Measurements from ENCODE around the gene REL. TPM values are rescaled to one million over a fixed set of nuclear protein-coding genes. Genes with fewer than 3 reads are reported as not detected.

REL gene
- total and polyA plus RNA-seq, 8 donors: 0.60 to 74.1 (median 4.4) TPM

- WGBS, 5 donors: 88 to 97% (median 91%) methylated on average over 3 of the region's 3 CpGs
- no peak for DNase-seq
- Histone ChIP-seq H3K27me3 (no peaks in the 10 kb centered on the region), H3K4me3 (no peak overlapping the region), H3K9me3 (no peaks in the 10 kb centered on the region), H3K4me1 (peaks cover 0 to 16% (median 0%) of the 10 kb centered on the region in 4 donors), H3K27ac (no peak overlapping the region), H3K36me3 (peaks cover 0 to 23% (median 18%) of the 10 kb centered on the region in 4 donors)
- intact Hi-C loops (cut with DNase I; ENCODE audit: low total_unique reads): no loop called here
- TF ChIP-seq POLR2A (IDR thresholded peaks at IDR 0.05) (no peak), POLR2AphosphoS5 (IDR thresholded peaks at IDR 0.05) (no peak), CTCF (IDR thresholded peaks at IDR 0.05) (no peak), EP300 (IDR thresholded peaks at IDR 0.05) (no peak)
Measured at GRCh38 chr2:60932954-60933353, 51.6 kb downstream of the REL start.

GRCh38 chr2:60934165-60934722 is 52.9 kb downstream of the REL start:
- WGBS, 5 donors: 63 to 80% (median 74%) methylated on average over 2 of the region's 2 CpGs
- no peaks in the 10 kb centered on the region for H3K27me3 ChIP-seq
- peaks cover 0 to 29% (median 17%) of the 10 kb centered on the region in 4 donors for H3K36me3 ChIP-seq
- TF ChIP-seq CTCF (IDR thresholded peaks at IDR 0.05) (no peak), POLR2A (IDR thresholded peaks at IDR 0.05) (no peak), EP300 (IDR thresholded peaks at IDR 0.05) (no peak), POLR2AphosphoS5 (IDR thresholded peaks at IDR 0.05) (no peak)
- H3K9me3 ChIP-seq: no peaks in the 10 kb centered on the region
- peaks cover 0 to 16% (median 0%) of the 10 kb centered on the region in 4 donors for H3K4me1 ChIP-seq
- H3K4me3 ChIP-seq: no peak overlapping the region
- no peak for DNase-seq
- intact Hi-C loops (cut with DNase I; ENCODE audit: low total_unique reads): no loop called here
- peak overlapping the region in 3 of 5 donors; percentile 13 to 75 (median 46) for H3K27ac ChIP-seq

GRCh38 chr2:60936757-60937156 is 55.4 kb downstream of the REL start:
- no peaks in the 10 kb centered on the region for H3K9me3 ChIP-seq
- DNase-seq: no peak
- 88 to 95% (median 91%) methylated on average over 5 of the region's 5 CpGs for WGBS, 5 donors
- intact Hi-C loops (cut with DNase I; ENCODE audit: low total_unique reads): no loop called here
- H3K4me1 ChIP-seq: peaks cover 0 to 16% (median 0%) of the 10 kb centered on the region in 4 donors
- no peaks in the 10 kb centered on the region for H3K27me3 ChIP-seq
- peaks cover 0 to 27% (median 16%) of the 10 kb centered on the region in 4 donors for H3K36me3 ChIP-seq
- H3K27ac ChIP-seq: no peak overlapping the region
- no peak for TF ChIP-seq EP300 (IDR thresholded peaks at IDR 0.05)
- TF ChIP-seq CTCF (IDR thresholded peaks at IDR 0.05): no peak
- TF ChIP-seq POLR2A (IDR thresholded peaks at IDR 0.05): no peak
- TF ChIP-seq POLR2AphosphoS5 (IDR thresholded peaks at IDR 0.05): no peak
- H3K4me3 ChIP-seq: no peak overlapping the region

GRCh38 chr2:60938301-60938700 is 56.9 kb downstream of the REL start:
- Histone ChIP-seq H3K9me3 (no peaks in the 10 kb centered on the region), H3K27me3 (no peaks in the 10 kb centered on the region), H3K36me3 (peaks cover 0 to 23% (median 8%) of the 10 kb centered on the region in 4 donors), H3K27ac (no peak overlapping the region), H3K4me1 (peaks cover 0 to 16% (median 0%) of the 10 kb centered on the region in 4 donors), H3K4me3 (no peak overlapping the region)
- no peak for DNase-seq
- intact Hi-C loops (cut with DNase I; ENCODE audit: low total_unique reads): no loop called here
- TF ChIP-seq POLR2AphosphoS5 (IDR thresholded peaks at IDR 0.05): no peak
- TF ChIP-seq CTCF (IDR thresholded peaks at IDR 0.05): no peak
- TF ChIP-seq EP300 (IDR thresholded peaks at IDR 0.05): no peak
- TF ChIP-seq POLR2A (IDR thresholded peaks at IDR 0.05): no peak
- 95 to 100% (median 98%) methylated on average over 7 of the region's 7 CpGs for WGBS, 5 donors

Data from stomach (tissue), 9 donors.